PC-9 (cell line): ENCODE data around the gene MBD3L4. TPM values are rescaled to one million over a fixed set of nuclear protein-coding genes. Genes with fewer than 3 reads are reported as not detected.

ENCODE experiments used
- BruUV-seq: library from RNA; stranded (reverse); fragments of 400-500 nt; replicated peaks from 2 replicates; lab custom pipeline; 2021; lab: Mats Ljungman, UMichigan
- CTCF ChIA-PET: fragments of 300-600 bp; sonication (Branson Sonifier 250); formaldehyde crosslinking; loops from one replicate; lab custom pipeline; 2022; ENCODE audit warnings: antibody characterized with exemption; lab: Charles Lee
- POLR2A ChIA-PET: fragments of 300-600 bp; sonication (Branson Sonifier 250); formaldehyde crosslinking; loops from one replicate; lab custom pipeline; 2022; ENCODE audit warnings: antibody characterized with exemption; ENCODE audit not compliant: unreplicated experiment; lab: Charles Lee
- DNase-seq, 2 experiments: peaks; one replicate each; pipeline versions ENCODE4 v3.0.0 to v3.0.0-alpha.2; 2015 to 2022; ENCODE audit warnings: mixed read lengths in 1 of 2
- H2AFZ ChIP-seq: fragments of 200-600 bp; sonication (generic); 2 replicates; pipeline ENCODE4 v1.8.1; 2017; ENCODE audit warnings: antibody characterized with exemption
- H3F3A ChIP-seq: fragments of 200-600 bp; sonication (generic); 2 replicates; pipeline ENCODE4 v1.8.1; 2017; ENCODE audit warnings: antibody characterized with exemption, mild to moderate bottlenecking, low read depth; ENCODE audit not compliant: insufficient read depth
- H3K27ac ChIP-seq: fragments of 200-600 bp; sonication (generic); 2 replicates; pipeline ENCODE4 v1.6.1; 2016; ENCODE audit warnings: mixed run types
- H3K27me3 ChIP-seq: fragments of 200-600 bp; sonication (generic); 2 replicates; pipeline ENCODE4 v1.6.1; 2016; ENCODE audit warnings: low read depth, mixed run types; ENCODE audit not compliant: insufficient read depth
- H3K36me3 ChIP-seq: fragments of 200-600 bp; sonication (generic); 2 replicates; pipeline ENCODE4 v1.6.1; 2016; ENCODE audit warnings: low read depth, mixed run types
- H3K4me1 ChIP-seq: fragments of 200-600 bp; sonication (generic); replicated peaks from 2 replicates; pipeline ENCODE4 v1.6.1; 2016; ENCODE audit warnings: mixed run types; ENCODE audit not compliant: insufficient read depth
- H3K4me2 ChIP-seq: fragments of 200-600 bp; sonication (generic); 2 replicates; pipeline ENCODE4 v1.6.1; 2017; ENCODE audit warnings: mixed run types
- H3K4me3 ChIP-seq: fragments of 200-600 bp; sonication (generic); 2 replicates; pipeline ENCODE4 v1.6.1; 2016; ENCODE audit warnings: mixed run types
- H3K79me2 ChIP-seq: fragments of 200-600 bp; sonication (generic); 2 replicates; pipeline ENCODE4 v1.6.1; 2017; ENCODE audit warnings: low read depth, mixed run types
- H3K9me2 ChIP-seq: fragments of 200-600 bp; sonication (generic); 2 replicates; pipeline ENCODE4 v1.8.1; 2017; ENCODE audit warnings: mild to moderate bottlenecking; ENCODE audit not compliant: insufficient read depth
- H3K9me3 ChIP-seq: fragments of 200-600 bp; sonication (generic); 2 replicates; pipeline ENCODE4 v1.8.1; 2016; ENCODE audit warnings: low read depth; ENCODE audit not compliant: insufficient read depth
- H4K20me1 ChIP-seq: fragments of 200-600 bp; sonication (generic); 2 replicates; pipeline ENCODE4 v1.8.1; 2017; ENCODE audit not compliant: insufficient read depth
- CTCF ChIP-seq: fragments of 200-600 bp; sonication (generic); conservative IDR thresholded peaks from 2 replicates; pipeline ENCODE4 v1.6.1; 2017; ENCODE audit warnings: mixed run types, antibody characterized with exemption, mild to moderate bottlenecking, moderate library complexity
- EZH2 ChIP-seq: fragments of 200-600 bp; sonication (generic); IDR thresholded peaks from 2 replicates; pipeline ENCODE4 v1.8.0; 2017; ENCODE audit warnings: antibody characterized with exemption, low read depth
- intact Hi-C: fragments of 100-400 bp; cut with micrococcal nuclease; formaldehyde crosslinking; loops from one replicate; pipeline ENCODE4 v1.10.0; 2022; ENCODE audit not compliant: unreplicated experiment
- total RNA-seq: library from RNA; stranded (reverse); gene quantifications from 2 replicates; pipeline ENCODE4 v1.2.3, GENCODE V29; 2021

Gene MBD3L4
- total RNA-seq, 1 experiment from 2014 or later: not detected

GRCh38 chr19:7010722-7011593 is 29.0 kb downstream of the MBD3L4 start:
- Histone ChIP-seq H3K27me3 (peaks cover 26% of the 10 kb centered on the region), H3K4me2 (no peak overlapping the region), H3K9me3 (no peaks in the 10 kb centered on the region), H3K36me3 (no peaks in the 10 kb centered on the region), H3F3A (no peaks in the 10 kb centered on the region), H3K27ac (no peak overlapping the region), H3K4me1 (no peaks in the 10 kb centered on the region), H3K9me2 (no peaks in the 10 kb centered on the region), H3K79me2 (no peaks in the 10 kb centered on the region), H2AFZ (no peak overlapping the region), H4K20me1 (no peaks in the 10 kb centered on the region), H3K4me3 (no peak overlapping the region)
- intact Hi-C loops: no loop called here
- POLR2A ChIA-PET: no interaction called here
- no peak for DNase-seq
- TF ChIP-seq EZH2 (no peak), CTCF (no peak)
- no TSS peak for BruUV-seq
- CTCF ChIA-PET: no interaction called here

- no peak overlapping the region for H3K4me3 ChIP-seq
- peaks cover 26% of the 10 kb centered on the region for H3K27me3 ChIP-seq
- ChIA-PET POLR2A (no interaction called here), CTCF (no interaction called here)
- DNase-seq: no peak
- no TSS peak for BruUV-seq
- no peaks in the 10 kb centered on the region for H3K4me1 ChIP-seq
- H2AFZ ChIP-seq: no peak overlapping the region
- intact Hi-C loops: no loop called here
- H3F3A ChIP-seq: no peaks in the 10 kb centered on the region
- H3K79me2 ChIP-seq: no peaks in the 10 kb centered on the region
- H3K36me3 ChIP-seq: no peaks in the 10 kb centered on the region
- no peaks in the 10 kb centered on the region for H3K9me2 ChIP-seq
- H3K27ac ChIP-seq: no peak overlapping the region
- no peak for TF ChIP-seq CTCF
- TF ChIP-seq EZH2: no peak
- no peaks in the 10 kb centered on the region for H3K9me3 ChIP-seq
- no peak overlapping the region for H3K4me2 ChIP-seq
- no peaks in the 10 kb centered on the region for H4K20me1 ChIP-seq
Observed at GRCh38 chr19:7007859-7008258, 32.1 kb downstream of the MBD3L4 start.

DNA sequence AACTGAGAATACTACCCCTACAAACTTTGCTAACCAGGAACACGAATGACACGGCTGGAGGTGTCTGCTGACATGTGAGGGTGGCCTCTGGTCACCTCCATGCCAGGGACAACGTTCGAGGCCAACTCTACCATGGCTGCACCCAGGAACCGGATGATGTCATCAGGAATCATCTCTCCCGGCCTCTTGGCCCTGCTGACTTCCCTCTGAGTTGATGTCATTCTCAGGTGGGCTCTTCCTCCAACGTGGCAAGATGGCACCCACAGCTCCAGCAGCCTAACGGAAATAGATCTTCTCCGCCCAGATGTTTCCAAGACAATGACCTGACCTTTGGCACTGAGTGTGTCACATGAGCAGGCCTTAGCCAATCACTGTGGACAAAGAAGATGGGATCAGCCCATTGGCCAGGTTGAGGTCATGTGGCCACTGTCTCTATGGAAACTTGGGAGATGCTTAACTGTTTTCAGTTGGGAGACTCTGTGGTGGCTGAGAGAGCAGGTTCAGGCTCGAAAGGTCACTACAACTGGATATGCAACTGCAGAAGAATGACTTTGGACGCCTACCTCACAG is 33.8 kb downstream of the MBD3L4 start:
- H3K4me2 ChIP-seq: no peak overlapping the region
- ChIA-PET CTCF (no interaction called here), POLR2A (no interaction called here)
- H3K9me3 ChIP-seq: no peaks in the 10 kb centered on the region
- H2AFZ ChIP-seq: no peak overlapping the region
- H3K9me2 ChIP-seq: no peaks in the 10 kb centered on the region
- H4K20me1 ChIP-seq: no peaks in the 10 kb centered on the region
- peaks cover 31% of the 10 kb centered on the region for H3K27me3 ChIP-seq
- no peak for DNase-seq
- H3K4me3 ChIP-seq: no peak overlapping the region
- H3K27ac ChIP-seq: no peak overlapping the region
- TF ChIP-seq EZH2 (no peak), CTCF (no peak)
- H3K79me2 ChIP-seq: no peaks in the 10 kb centered on the region
- no peaks in the 10 kb centered on the region for H3K36me3 ChIP-seq
- no TSS peak for BruUV-seq
- intact Hi-C loops: no loop called here
- no peaks in the 10 kb centered on the region for H3F3A ChIP-seq
- no peaks in the 10 kb centered on the region for H3K4me1 ChIP-seq
